Sigmoid colon (tissue), 7 donors: ENCODE data around the gene TMEM248. TPM values are rescaled to one million over a fixed set of nuclear protein-coding genes. Genes with fewer than 3 reads are reported as not detected.
"Not testable (repeated sequence)": the region's sequence is repeated elsewhere in the genome, so short reads cannot be mapped to it uniquely, and the experiment has no call there.

Experiments
- DNase-seq: peaks from one replicate; pipeline ENCODE4 v3.0.0-alpha.2; 2019
- H3K27ac ChIP-seq, 4 donors: fragments of 200-600 bp; sonication (generic); one replicate each; pipeline ENCODE4 v1.5.1; 2016 to 2019; ENCODE audit warnings: mild to moderate bottlenecking in 1 of 4
- H3K27me3 ChIP-seq, 3 donors: fragments of 200-600 bp; sonication (generic); one replicate each; pipeline ENCODE4 v1.5.1; 2019; ENCODE audit warnings: mild to moderate bottlenecking in 1 of 3
- H3K36me3 ChIP-seq, 4 donors: fragments of 200-600 bp; sonication (generic); one replicate each; pipeline ENCODE4 v1.5.1; 2016 to 2019
- H3K4me1 ChIP-seq, 4 donors: fragments of 200-600 bp; sonication (generic); one replicate each; pipeline ENCODE4 v1.5.1; 2017 to 2019
- H3K4me3 ChIP-seq, 4 donors: fragments of 200-600 bp; sonication (generic); one replicate each; pipeline ENCODE4 v1.5.1; 2017 to 2019; ENCODE audit warnings: mild to moderate bottlenecking in 2 of 4, moderate library complexity in 1 of 4
- H3K9me3 ChIP-seq, 4 donors: fragments of 200-600 bp in 3 of 4; sonication (generic) in 3 of 4; one replicate each; pipeline versions ENCODE4 v1.5.1 to v1.6.1; 2013 to 2019
- EP300 ChIP-seq, 4 donors: sonication (generic); formaldehyde crosslinking; IDR thresholded peaks; one replicate each; pipeline ENCODE4 v1.6.1; 2017; ENCODE audit warnings: antibody characterized with exemption in 4 of 4
- POLR2A ChIP-seq, 2 donors: fragments of 450-650 bp; IDR thresholded peaks; one replicate each; pipeline ENCODE4 v1.6.1; 2016; ENCODE audit warnings: antibody characterized with exemption in 2 of 2, mild to moderate bottlenecking in 2 of 2, moderate library complexity in 2 of 2
- POLR2AphosphoS5 ChIP-seq, 4 donors: sonication (generic); formaldehyde crosslinking; IDR thresholded peaks; one replicate each; pipeline ENCODE4 v1.6.1; 2017; ENCODE audit warnings: antibody characterized with exemption in 4 of 4
- WGBS, 2 donors: extraction: QIAGEN DNeasy Blood & Tissue Kit; methylation state at CpG; one replicate each; pipeline ENCODE4 v1.1.7; 2013; 5-methylcytosine and 5-hydroxymethylcytosine counted together
- intact Hi-C: fragments of 100-400 bp; cut with DNase I; formaldehyde crosslinking; loops from one replicate; pipeline ENCODE4 v1.15.1; 2023
- polyA plus RNA-seq, 3 donors: library from polyadenylated mRNA; stranded (reverse); fragments of 200-250 nt; gene quantifications; one replicate each; pipeline ENCODE4 v1.2.3, GENCODE V29; 2013
- total RNA-seq, 4 donors: library from RNA; depleted of rRNA; stranded (reverse); fragments of >200 nt; gene quantifications; one replicate each; pipeline ENCODE4 v1.1.0, GENCODE V29; 2016
- TF ChIP-seq, protein P1 (sequence below), 4 experiments: fragments of 450-650 bp in 3 of 4; fragments of 200-600 bp in 1 of 4; IDR thresholded peaks; one replicate each; pipeline ENCODE4 v1.5.1; 2016 to 2019; ENCODE audit warnings: antibody characterized with exemption in 4 of 4, mild to moderate bottlenecking in 3 of 4, moderate library complexity in 2 of 4
- donor health status: healthy with polysubstance abuse.
- donor health status: Bipolar disorder and iron deficiency.
- donor health status: healthy.

TMEM248 gene
- total and polyA plus RNA-seq, 7 donors: 19.7 to 93.8 (median 66.2) TPM

DNA sequence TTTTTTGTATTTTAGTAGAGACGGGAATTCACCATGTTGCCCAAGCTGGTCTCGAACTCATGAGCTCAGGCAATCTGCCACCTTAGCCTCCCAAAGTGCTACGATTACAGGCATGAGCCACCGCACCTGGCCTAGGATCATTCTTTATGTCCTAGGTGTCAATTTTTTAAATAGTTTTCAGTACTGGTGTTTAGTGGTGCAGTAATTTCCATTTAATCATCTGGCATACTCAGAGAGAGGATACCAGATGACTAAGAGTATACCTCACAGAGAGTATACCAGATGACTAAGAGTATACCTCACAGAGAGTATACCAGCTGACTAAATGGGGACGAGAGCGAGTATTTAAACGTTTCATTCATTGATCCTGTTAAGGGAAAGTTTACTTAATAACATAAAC lies 37.3 kb upstream of the TMEM248 start:
- 92 to 93% methylated on average over 7 of the region's 7 CpGs for WGBS, 2 donors
- H3K36me3 ChIP-seq: peaks cover 0 to 13% (median 0%) of the 10 kb centered on the region in 4 donors
- no peak for DNase-seq
- no peak overlapping the region for H3K27ac ChIP-seq
- TF ChIP-seq EP300 (IDR thresholded peaks at IDR 0.05) (no peak), POLR2A (IDR thresholded peaks at IDR 0.05) (no peak), POLR2AphosphoS5 (IDR thresholded peaks at IDR 0.05) (no peak)
- TF ChIP-seq, protein P1, sequence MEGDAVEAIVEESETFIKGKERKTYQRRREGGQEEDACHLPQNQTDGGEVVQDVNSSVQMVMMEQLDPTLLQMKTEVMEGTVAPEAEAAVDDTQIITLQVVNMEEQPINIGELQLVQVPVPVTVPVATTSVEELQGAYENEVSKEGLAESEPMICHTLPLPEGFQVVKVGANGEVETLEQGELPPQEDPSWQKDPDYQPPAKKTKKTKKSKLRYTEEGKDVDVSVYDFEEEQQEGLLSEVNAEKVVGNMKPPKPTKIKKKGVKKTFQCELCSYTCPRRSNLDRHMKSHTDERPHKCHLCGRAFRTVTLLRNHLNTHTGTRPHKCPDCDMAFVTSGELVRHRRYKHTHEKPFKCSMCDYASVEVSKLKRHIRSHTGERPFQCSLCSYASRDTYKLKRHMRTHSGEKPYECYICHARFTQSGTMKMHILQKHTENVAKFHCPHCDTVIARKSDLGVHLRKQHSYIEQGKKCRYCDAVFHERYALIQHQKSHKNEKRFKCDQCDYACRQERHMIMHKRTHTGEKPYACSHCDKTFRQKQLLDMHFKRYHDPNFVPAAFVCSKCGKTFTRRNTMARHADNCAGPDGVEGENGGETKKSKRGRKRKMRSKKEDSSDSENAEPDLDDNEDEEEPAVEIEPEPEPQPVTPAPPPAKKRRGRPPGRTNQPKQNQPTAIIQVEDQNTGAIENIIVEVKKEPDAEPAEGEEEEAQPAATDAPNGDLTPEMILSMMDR (IDR thresholded peaks at IDR 0.05): no peak
- no peaks in the 10 kb centered on the region for H3K9me3 ChIP-seq
- intact Hi-C loops: no loop called here
- H3K27me3 ChIP-seq: no peaks in the 10 kb centered on the region
- H3K4me3 ChIP-seq: no peak overlapping the region
- no peaks in the 10 kb centered on the region for H3K4me1 ChIP-seq

DNA sequence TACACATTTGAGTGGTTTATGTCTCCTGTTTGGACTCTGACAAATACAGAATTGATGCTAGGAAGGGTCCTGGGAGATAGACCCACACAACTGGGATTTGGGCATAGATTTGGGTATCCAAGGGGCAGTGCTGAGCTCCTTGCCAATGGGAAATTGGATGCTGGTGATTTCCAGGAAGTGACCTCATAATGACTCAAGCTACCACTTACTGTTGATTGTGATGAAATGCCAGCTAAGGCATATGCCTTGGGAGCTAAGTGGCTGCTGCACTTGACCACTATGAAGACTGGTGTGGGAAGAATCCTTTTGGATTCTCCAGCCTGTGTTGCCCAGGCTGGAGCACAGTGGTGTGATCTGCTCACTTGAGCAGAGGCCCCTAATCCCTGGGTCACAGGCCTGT lies 36.5 kb upstream of the TMEM248 start:
- H3K4me1 ChIP-seq, H3K4me3 ChIP-seq, H3K27me3 ChIP-seq, H3K9me3 ChIP-seq, intact Hi-C loops, H3K27ac ChIP-seq, DNase-seq: not testable (repeated sequence)
- peaks cover 0 to 13% (median 0%) of the 10 kb centered on the region in 4 donors for H3K36me3 ChIP-seq

DNA sequence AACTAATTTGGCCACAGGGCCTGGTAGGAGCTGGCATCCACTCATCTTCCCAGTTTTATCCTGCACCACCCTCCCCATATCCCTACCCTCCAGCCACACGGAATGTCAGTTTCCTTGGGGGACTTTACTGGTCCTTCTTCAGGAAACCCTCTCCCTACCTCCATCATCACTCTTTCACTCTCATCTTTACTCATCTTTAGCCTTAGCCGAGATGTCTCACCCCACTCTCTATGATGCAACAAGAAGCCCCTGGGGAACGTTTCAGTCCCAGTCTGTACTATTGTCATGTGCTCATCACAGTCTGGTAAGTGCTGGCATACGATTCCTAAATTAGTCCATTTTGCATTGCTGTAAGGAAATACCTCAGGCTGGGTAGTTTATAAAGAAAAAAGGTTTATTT lies 34.9 kb upstream of the TMEM248 start:
- intact Hi-C loops: no loop called here
- WGBS, 2 donors: 83 to 84% methylated on average over 4 of the region's 4 CpGs
- no peaks in the 10 kb centered on the region for H3K4me1 ChIP-seq
- H3K27ac ChIP-seq: no peak overlapping the region
- no peaks in the 10 kb centered on the region for H3K27me3 ChIP-seq
- no peak for TF ChIP-seq POLR2AphosphoS5 (IDR thresholded peaks at IDR 0.05)
- TF ChIP-seq POLR2A (IDR thresholded peaks at IDR 0.05): no peak
- TF ChIP-seq, protein P1 (IDR thresholded peaks at IDR 0.05): no peak
- no peak for TF ChIP-seq EP300 (IDR thresholded peaks at IDR 0.05)
- peaks cover 0 to 7% (median 0%) of the 10 kb centered on the region in 4 donors for H3K36me3 ChIP-seq
- no peak overlapping the region for H3K4me3 ChIP-seq
- DNase-seq: no peak
- H3K9me3 ChIP-seq: no peaks in the 10 kb centered on the region

DNA sequence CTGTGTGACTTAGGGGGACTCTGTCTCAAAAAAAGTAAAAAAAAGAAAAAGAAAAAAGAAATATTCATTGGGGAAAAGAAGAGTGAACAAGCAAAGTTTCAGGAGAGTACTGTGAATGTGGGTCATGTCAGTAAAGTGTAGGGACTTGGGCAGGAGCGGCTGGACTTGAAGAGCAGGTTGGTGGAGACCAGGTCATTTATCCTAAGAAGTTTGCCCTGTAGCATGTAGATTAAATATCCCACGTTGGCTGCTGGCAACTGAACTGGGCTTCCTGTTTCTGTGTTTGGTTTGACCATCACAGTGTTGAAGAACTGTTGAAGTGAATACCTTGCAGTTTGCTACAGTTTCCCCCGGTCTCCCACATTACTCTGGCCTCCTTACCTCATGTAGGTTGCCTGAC lies 32.8 kb upstream of the TMEM248 start:
- H3K4me1 ChIP-seq, H3K9me3 ChIP-seq, intact Hi-C loops, H3K36me3 ChIP-seq, H3K27me3 ChIP-seq, H3K4me3 ChIP-seq, DNase-seq, H3K27ac ChIP-seq: not testable (repeated sequence)
- WGBS, 2 donors: 73 to 78% methylated on average over 3 of the region's 3 CpGs

DNA sequence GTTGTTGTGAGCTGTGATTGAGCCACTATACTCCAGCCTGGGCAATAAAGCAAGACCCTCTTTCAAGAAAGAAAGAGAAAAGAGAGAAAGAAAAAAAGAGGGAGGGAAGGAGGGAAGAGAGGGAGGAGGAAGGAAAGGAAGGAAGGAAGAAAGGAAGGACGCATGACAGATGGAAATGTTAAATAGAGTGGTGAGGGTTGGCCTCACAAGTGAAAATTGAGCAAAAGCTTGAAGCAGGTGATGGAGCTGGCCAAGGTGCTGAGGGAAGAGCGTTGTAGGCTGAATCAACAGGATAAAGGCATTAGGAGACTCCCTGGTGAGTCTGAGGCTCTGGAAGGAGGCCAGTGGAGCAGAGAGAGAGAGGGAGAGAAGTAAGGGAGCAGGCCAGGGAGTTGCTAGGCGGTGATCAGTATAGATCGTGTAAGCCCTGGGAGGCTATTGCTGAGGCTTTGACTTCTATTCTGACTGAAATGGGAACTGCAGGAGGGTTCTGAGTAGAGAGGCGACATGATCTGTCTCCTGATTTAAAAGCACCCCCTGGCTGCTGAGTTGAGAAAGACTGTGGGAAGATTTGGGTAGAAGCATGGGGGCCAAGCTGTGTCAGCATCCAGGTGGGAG lies 26.5 kb upstream of the TMEM248 start:
- no peak for DNase-seq
- TF ChIP-seq POLR2A (IDR thresholded peaks at IDR 0.05): no peak
- TF ChIP-seq, protein P1 (IDR thresholded peaks at IDR 0.05): no peak
- no peak for TF ChIP-seq POLR2AphosphoS5 (IDR thresholded peaks at IDR 0.05)
- TF ChIP-seq EP300 (IDR thresholded peaks at IDR 0.05): no peak
- H3K9me3 ChIP-seq: no peaks in the 10 kb centered on the region
- no peaks in the 10 kb centered on the region for H3K4me1 ChIP-seq
- 81 to 91% methylated on average over 5 of the region's 5 CpGs for WGBS, 2 donors
- intact Hi-C loops: no loop called here
- H3K4me3 ChIP-seq: no peak overlapping the region
- H3K27me3 ChIP-seq: no peaks in the 10 kb centered on the region
- H3K27ac ChIP-seq: no peak overlapping the region
- H3K36me3 ChIP-seq: peaks cover 0 to 19% (median 3%) of the 10 kb centered on the region in 4 donors

DNA sequence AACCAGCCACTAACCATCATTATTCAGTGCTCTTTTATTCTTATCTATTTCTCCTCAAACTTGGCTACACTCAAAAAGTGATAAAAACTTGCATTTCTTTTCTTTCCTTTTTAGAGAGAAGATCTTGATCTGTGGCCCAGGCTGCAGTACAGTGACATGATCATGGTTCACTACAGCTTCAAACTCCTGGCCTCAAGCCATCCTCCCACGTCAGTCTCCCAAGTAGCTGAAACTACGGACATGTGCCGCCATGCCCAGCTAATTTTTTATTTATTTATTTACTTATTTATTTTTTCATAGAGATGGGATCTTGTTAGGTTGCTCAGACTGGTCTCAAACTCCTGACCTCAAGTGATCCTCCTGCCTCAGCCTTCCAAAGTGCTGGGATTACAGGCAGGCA lies 24.6 kb upstream of the TMEM248 start:
- Histone ChIP-seq H3K27ac (no peak overlapping the region), H3K4me3 (no peak overlapping the region), H3K9me3 (no peaks in the 10 kb centered on the region), H3K4me1 (no peaks in the 10 kb centered on the region), H3K27me3 (no peaks in the 10 kb centered on the region), H3K36me3 (peaks cover 0 to 19% (median 3%) of the 10 kb centered on the region in 4 donors)
- WGBS, 2 donors: 92 to 95% methylated on average over 3 of the region's 3 CpGs
- DNase-seq: peak; percentile 45
- TF ChIP-seq POLR2A (IDR thresholded peaks at IDR 0.05) (no peak), EP300 (IDR thresholded peaks at IDR 0.05) (no peak), POLR2AphosphoS5 (IDR thresholded peaks at IDR 0.05) (no peak)
- TF ChIP-seq, protein P1 (IDR thresholded peaks at IDR 0.05): no peak
- intact Hi-C loops: no loop called here
